Glutamatergic neuron (in vitro differentiated cells): Measurements from ENCODE around the gene ANG. TPM values are rescaled to one million over a fixed set of nuclear protein-coding genes. Genes with fewer than 3 reads are reported as not detected.

Source experiments
- DNase-seq: peaks from one replicate; pipeline ENCODE4 v3.0.0; 2022
- H3K27ac Mint-ChIP-seq: one replicate; pipeline ENCODE4 v1.8.0; 2020; ENCODE audit warnings: mild to moderate bottlenecking, mixed read lengths, inconsistent platforms; ENCODE audit not compliant: unreplicated experiment
- H3K27me3 Mint-ChIP-seq: one replicate; pipeline ENCODE4 v1.8.0; 2020; ENCODE audit warnings: mild to moderate bottlenecking, moderate library complexity, mixed read lengths, inconsistent platforms; ENCODE audit not compliant: unreplicated experiment
- H3K36me3 Mint-ChIP-seq: one replicate; pipeline ENCODE4 v1.8.0; 2020; ENCODE audit warnings: mild to moderate bottlenecking, mixed read lengths, inconsistent platforms; ENCODE audit not compliant: unreplicated experiment
- H3K4me1 Mint-ChIP-seq: one replicate; pipeline ENCODE4 v1.8.0; 2020; ENCODE audit warnings: mild to moderate bottlenecking, low read depth, mixed read lengths, inconsistent platforms; ENCODE audit not compliant: unreplicated experiment
- H3K4me3 Mint-ChIP-seq: one replicate; pipeline ENCODE4 v1.8.0; 2020; ENCODE audit warnings: mild to moderate bottlenecking, mixed read lengths, inconsistent platforms; ENCODE audit not compliant: unreplicated experiment
- H3K9me3 Mint-ChIP-seq: one replicate; pipeline ENCODE4 v1.8.0; 2020; ENCODE audit warnings: mild to moderate bottlenecking, moderate library complexity, mixed read lengths, inconsistent platforms; ENCODE audit not compliant: unreplicated experiment
- CTCF ChIP-seq: fragments of 200-600 bp; sonication (generic); IDR thresholded peaks from one replicate; pipeline ENCODE4 v1.5.0; 2021; ENCODE audit not compliant: partially characterized antibody, unreplicated experiment
- total RNA-seq: library from RNA; stranded (reverse); fragmentation: NEBNext Ultra II Directional; extraction: Animal tissue kit (Norgen Biotek cat#: 25700); gene quantifications from one replicate; pipeline ENCODE4 v1.2.1, GENCODE V29; 2021; ENCODE audit not compliant: unreplicated experiment

The ANG gene
- total RNA-seq, 1 donor from 2014 or later = 1.7 TPM

- TF ChIP-seq CTCF = no peak
- no peaks in the 10 kb centered on the region for H3K4me1 Mint-ChIP-seq
- no peak overlapping the region for H3K4me3 Mint-ChIP-seq
- peaks cover 7% of the 10 kb centered on the region for H3K36me3 Mint-ChIP-seq
- peaks cover 18% of the 10 kb centered on the region for H3K9me3 Mint-ChIP-seq
- H3K27ac Mint-ChIP-seq = no peak overlapping the region
- no peak for DNase-seq
- peaks cover 22% of the 10 kb centered on the region for H3K27me3 Mint-ChIP-seq
Observed at GRCh38 chr14:20657216-20658211, 31.1 kb upstream of the ANG start.

GRCh38 chr14:20658246-20658645, 30.3 kb upstream of the ANG start:
- Mint-ChIP-seq H3K27ac (no peak overlapping the region), H3K9me3 (peaks cover 16% of the 10 kb centered on the region), H3K27me3 (peaks cover 25% of the 10 kb centered on the region), H3K4me1 (no peaks in the 10 kb centered on the region), H3K4me3 (no peak overlapping the region), H3K36me3 (peaks cover 7% of the 10 kb centered on the region)
- TF ChIP-seq CTCF = no peak
- no peak for DNase-seq

GRCh38 chr14:20659336-20659735, 29.2 kb upstream of the ANG start:
- H3K4me3 Mint-ChIP-seq = no peak overlapping the region
- no peak for DNase-seq
- peaks cover 29% of the 10 kb centered on the region for H3K27me3 Mint-ChIP-seq
- TF ChIP-seq CTCF = no peak
- no peak overlapping the region for H3K27ac Mint-ChIP-seq
- H3K9me3 Mint-ChIP-seq = peaks cover 16% of the 10 kb centered on the region
- H3K36me3 Mint-ChIP-seq = peaks cover 7% of the 10 kb centered on the region
- no peaks in the 10 kb centered on the region for H3K4me1 Mint-ChIP-seq

- H3K27ac Mint-ChIP-seq = no peak overlapping the region
- DNase-seq = no peak
- H3K36me3 Mint-ChIP-seq = peaks cover 7% of the 10 kb centered on the region
- H3K9me3 Mint-ChIP-seq = peaks cover 16% of the 10 kb centered on the region
- no peak overlapping the region for H3K4me3 Mint-ChIP-seq
- no peak for TF ChIP-seq CTCF
- H3K4me1 Mint-ChIP-seq = no peaks in the 10 kb centered on the region
- peaks cover 29% of the 10 kb centered on the region for H3K27me3 Mint-ChIP-seq
Observed at GRCh38 chr14:20659813-20660395, 28.7 kb upstream of the ANG start.

- Mint-ChIP-seq H3K36me3 (peaks cover 7% of the 10 kb centered on the region), H3K27me3 (peaks cover 24% of the 10 kb centered on the region), H3K9me3 (peaks cover 16% of the 10 kb centered on the region), H3K4me1 (no peaks in the 10 kb centered on the region), H3K4me3 (no peak overlapping the region), H3K27ac (no peak overlapping the region)
- no peak for DNase-seq
- TF ChIP-seq CTCF = no peak
Observed at GRCh38 chr14:20661197-20661596, 27.4 kb upstream of the ANG start.
